Activated CD4-positive, alpha-beta T cell treated with anti-CD3 and anti-CD28 coated beads for 24 hours (primary cell): ENCODE results near the gene ENOX2.
"Not testable (repeated sequence)": the region's sequence is repeated elsewhere in the genome, so short reads cannot be mapped to it uniquely, and the experiment has no call there.

Experiments
- DNase-seq, 2 donors: peaks; one replicate each; pipeline ENCODE4 v3.0.0-alpha.2; 2020; ENCODE audit warnings: low read depth in 2 of 2

The ENOX2 gene, protein sequence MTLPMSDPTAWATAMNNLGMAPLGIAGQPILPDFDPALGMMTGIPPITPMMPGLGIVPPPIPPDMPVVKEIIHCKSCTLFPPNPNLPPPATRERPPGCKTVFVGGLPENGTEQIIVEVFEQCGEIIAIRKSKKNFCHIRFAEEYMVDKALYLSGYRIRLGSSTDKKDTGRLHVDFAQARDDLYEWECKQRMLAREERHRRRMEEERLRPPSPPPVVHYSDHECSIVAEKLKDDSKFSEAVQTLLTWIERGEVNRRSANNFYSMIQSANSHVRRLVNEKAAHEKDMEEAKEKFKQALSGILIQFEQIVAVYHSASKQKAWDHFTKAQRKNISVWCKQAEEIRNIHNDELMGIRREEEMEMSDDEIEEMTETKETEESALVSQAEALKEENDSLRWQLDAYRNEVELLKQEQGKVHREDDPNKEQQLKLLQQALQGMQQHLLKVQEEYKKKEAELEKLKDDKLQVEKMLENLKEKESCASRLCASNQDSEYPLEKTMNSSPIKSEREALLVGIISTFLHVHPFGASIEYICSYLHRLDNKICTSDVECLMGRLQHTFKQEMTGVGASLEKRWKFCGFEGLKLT

GRCh38 chrX:130902783-130903613 lies at the start of gene ENOX2:
Gene ENOX2 (minus strand): TSS chrX:130903209. CDS start chrX:130703216, 199,993 bp downstream.
- peak; percentile 56 to 60 for DNase-seq

- no peak for DNase-seq
These were observed 49.4 kb upstream of the ENOX2 start for GRCh38 chrX:130952266-130953043.

DNA sequence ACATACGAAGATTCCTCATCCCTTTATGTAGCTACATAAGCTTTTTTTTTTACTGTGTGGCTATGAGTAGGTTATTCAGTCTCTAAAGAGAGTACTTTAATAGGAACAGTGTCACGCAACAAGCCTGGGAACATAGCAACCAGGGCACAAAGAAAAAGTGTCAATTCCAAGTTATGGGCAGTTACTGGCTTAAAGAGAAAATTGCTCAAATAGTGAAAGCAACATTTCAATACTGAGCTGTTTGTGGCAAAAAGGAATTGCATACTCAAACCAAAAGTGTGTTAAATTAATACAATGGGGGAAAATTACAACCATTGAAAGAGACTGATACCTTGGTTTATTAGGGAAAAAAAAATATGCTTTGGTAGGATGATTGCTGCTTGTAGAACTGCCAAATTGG lies 41.2 kb upstream of the ENOX2 start:
- DNase-seq, result no peak

DNA sequence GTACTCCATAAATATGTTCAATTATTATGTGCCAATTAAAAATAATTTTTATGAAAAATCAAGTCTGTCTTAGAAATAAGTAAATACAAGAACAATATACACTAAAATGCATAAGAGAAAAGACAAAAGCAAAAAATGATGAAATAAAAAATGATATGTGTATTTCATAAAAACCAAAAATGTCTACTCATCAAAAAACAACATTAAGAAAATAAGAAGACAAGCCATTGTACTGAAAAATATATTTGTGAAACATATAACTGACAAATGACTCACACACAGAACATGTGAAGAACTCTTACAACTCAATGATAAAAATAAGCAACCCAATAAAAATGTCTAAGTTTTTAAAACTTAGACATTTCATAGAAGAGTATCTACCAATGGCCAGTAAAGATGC lies 34.1 kb upstream of the ENOX2 start:
- no peak for DNase-seq

DNA sequence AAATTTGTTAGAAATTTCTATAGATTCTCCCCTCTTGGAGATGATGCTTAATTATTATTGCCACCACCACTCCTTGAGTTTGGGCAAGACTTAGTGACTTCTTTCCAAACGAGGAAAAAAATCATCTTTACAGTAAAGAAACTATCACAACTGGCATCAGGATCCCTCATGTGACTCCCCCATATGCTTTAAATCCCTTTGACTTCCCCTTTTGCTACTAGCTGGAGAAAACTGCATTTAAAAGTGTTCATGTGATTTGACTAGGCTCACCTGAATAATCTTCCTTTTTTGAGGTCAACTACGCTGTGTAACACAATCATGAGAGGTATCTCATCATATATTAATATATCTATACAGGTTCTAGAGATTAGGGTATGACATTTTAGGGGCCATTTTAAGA lies 30.3 kb upstream of the ENOX2 start:
- no peak for DNase-seq

DNA sequence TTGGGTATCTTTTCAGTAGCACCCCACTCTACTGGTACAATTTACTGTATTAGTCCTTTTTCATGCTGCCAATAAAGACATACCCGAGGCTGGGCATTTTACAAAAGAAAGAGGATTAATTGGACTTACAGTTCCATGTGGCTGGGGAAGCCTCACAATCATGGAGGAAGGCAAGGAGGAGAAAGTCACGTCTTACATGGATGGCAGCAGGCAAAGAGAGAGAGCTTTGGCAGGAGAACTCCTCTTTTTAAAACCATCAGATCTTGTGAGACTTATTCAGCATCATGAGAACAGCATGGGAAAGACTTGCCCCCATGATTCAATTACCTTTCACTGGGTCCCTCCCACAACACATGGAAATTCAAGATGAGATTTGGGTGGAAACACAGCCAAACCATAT lies 17.4 kb upstream of the ENOX2 start:
- DNase-seq, result not testable (repeated sequence)

GRCh38 chrX:130919676-130920075 lies 16.7 kb upstream of the ENOX2 start:
- DNase-seq, result not testable (repeated sequence)

- DNase-seq, result not testable (repeated sequence)
These were observed 15.5 kb upstream of the ENOX2 start for GRCh38 chrX:130918498-130918897.

GRCh38 chrX:130916636-130917422 lies 13.8 kb upstream of the ENOX2 start:
- peak in 1 of 2 donors; percentile 23 for DNase-seq

DNA sequence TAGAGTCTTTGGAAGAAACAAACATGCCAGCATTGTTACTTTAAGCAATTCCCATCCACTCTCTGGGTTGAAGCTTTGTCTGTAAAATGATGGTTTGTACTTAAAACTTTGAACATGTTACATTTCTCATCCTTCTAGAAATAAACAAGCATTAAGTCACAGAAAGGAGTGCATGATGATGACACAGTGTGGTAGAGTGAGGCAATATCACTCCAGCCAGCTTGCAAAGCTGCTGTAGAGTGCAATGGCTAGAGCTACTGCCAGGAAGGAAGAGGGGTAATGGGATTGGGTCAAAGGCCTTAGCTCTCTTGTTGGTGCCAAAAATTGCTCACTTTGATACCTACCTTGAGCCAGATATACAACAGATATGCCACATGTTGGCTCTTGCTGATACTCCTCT lies 12.3 kb upstream of the ENOX2 start:
- DNase-seq, result no peak

- DNase-seq, result no peak
These were observed 6.6 kb upstream of the ENOX2 start for GRCh38 chrX:130909469-130910136.

GRCh38 chrX:130906776-130907175 lies 3.8 kb upstream of the ENOX2 start:
- no peak for DNase-seq

DNA sequence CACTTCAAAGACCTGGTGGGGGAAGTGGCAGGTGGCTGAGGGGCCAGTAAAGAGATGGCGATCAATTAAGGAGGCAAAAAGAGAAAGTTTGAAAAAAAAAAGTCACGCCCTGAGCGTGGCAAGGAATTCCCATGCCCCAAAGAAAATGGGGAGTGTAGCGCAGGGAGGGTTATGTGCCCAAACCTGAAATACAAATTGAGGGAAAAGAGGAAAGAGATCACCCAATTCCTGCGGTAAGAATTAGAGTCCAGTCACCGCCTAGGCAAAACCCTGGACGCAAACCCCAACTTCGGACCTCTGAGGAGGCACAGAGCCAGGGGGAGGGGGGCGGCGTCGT lies 595 bp downstream of the ENOX2 start:
- DNase-seq, result no peak

GRCh38 chrX:130896802-130897501 lies 6.1 kb downstream of the ENOX2 start:
- DNase-seq, result no peak

DNA sequence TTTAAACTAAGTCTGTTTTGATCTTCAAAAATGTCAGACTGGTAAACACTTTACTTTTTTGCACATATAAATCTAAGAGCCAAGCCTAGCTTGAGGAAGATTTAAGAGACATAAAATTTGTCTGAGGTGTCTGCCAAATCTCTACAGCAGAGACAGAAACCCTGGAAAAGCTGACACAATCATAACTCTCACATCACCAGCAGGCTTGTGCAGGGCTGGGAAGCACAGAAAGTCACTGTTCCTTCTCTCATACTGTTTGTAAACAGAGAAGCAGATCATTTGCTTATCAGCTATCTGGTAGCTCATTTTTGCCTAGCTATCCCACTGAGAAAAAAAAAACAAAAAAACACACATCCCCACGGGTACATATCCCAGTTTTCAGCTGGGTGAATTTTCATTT lies 7.0 kb downstream of the ENOX2 start:
- no peak for DNase-seq

- no peak for DNase-seq
These were observed 7.7 kb downstream of the ENOX2 start for GRCh38 chrX:130895299-130895698.

DNA sequence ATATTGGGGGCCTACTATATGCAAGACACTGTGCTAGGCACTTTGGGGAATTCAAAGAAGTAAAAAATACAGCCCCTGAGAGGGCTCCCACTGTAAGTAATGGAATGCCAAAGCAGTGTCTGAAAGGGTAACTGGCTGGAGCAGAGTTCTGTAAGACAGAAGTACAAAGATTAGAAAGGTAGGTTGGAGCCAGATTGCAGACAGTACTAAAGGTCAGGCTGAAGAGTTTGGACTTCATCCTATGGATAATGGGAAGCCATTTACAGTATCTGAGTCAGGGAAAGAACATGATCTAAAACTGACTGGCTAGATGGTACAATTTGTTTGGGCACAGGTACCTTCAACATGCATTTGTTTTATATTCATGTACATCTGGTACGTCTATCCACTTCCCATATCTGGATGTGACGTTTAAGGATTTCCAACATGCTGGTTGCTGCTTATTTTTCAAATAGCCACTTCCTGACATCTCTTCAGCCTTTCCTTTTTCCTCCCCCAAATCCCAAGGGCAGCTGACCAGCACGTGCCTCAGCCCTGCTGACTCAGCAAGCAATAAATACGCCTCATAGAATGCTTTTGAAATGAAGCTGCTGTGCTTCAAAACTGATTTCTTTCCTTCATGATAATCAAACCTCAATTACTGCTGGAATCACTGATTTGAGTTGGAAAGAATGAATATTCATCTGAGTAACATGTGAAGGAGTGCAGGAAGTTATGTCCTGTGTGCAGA lies 9.5 kb downstream of the ENOX2 start:
- DNase-seq, result no peak

GRCh38 chrX:130887376-130887775 lies 15.6 kb downstream of the ENOX2 start:
- DNase-seq, result no peak

GRCh38 chrX:130885996-130886395 lies 17.0 kb downstream of the ENOX2 start:
- DNase-seq, result no peak
